Right lobe of liver (tissue), 4 donors: Measurements from ENCODE around the gene STRADB.

Experiments
- POLR2A ChIP-seq: fragments of 450-650 bp; IDR thresholded peaks from one replicate; pipeline ENCODE4 v1.6.1; 2017; ENCODE audit warnings: antibody characterized with exemption, mild to moderate bottlenecking
- TF ChIP-seq, protein P1 (sequence below), 4 donors: fragments of 200-600 bp in 3 of 4; fragments of 450-650 bp in 1 of 4; IDR thresholded peaks; one replicate each; pipeline versions ENCODE4 v1.5.1 to v1.8.0; 2016 to 2022; ENCODE audit warnings: antibody characterized with exemption in 4 of 4, mild to moderate bottlenecking in 2 of 4
- donor health status: DM: no; HTN: no; CAD: no.
- donor health status: DM: no; HTN: no; CAD: no.
- donor health status: DM: no; HTN: yes; CAD: no.

- TF ChIP-seq, protein P1, sequence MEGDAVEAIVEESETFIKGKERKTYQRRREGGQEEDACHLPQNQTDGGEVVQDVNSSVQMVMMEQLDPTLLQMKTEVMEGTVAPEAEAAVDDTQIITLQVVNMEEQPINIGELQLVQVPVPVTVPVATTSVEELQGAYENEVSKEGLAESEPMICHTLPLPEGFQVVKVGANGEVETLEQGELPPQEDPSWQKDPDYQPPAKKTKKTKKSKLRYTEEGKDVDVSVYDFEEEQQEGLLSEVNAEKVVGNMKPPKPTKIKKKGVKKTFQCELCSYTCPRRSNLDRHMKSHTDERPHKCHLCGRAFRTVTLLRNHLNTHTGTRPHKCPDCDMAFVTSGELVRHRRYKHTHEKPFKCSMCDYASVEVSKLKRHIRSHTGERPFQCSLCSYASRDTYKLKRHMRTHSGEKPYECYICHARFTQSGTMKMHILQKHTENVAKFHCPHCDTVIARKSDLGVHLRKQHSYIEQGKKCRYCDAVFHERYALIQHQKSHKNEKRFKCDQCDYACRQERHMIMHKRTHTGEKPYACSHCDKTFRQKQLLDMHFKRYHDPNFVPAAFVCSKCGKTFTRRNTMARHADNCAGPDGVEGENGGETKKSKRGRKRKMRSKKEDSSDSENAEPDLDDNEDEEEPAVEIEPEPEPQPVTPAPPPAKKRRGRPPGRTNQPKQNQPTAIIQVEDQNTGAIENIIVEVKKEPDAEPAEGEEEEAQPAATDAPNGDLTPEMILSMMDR (IDR thresholded peaks at IDR 0.05), result no peak
- no peak for TF ChIP-seq POLR2A
Observed at GRCh38 chr2:201407265-201407664, 44.3 kb upstream of the STRADB start.
